ENCODE data around the gene MICALL1.

The MICALL1 gene

GRCh38 chr22:37906364-37907008 is 389 bp downstream of the MICALL1 start:
- DNase-seq: no peak

- DNase-seq: peak; percentile 14
These were observed 1.2 kb downstream of the MICALL1 start for GRCh38 chr22:37907036-37907954.

GRCh38 chr22:37909766-37910165 is 3.7 kb downstream of the MICALL1 start:
- DNase-seq: peak; percentile 60

GRCh38 chr22:37910890-37911672 is 5.0 kb downstream of the MICALL1 start:
- DNase-seq: no peak

GRCh38 chr22:37911697-37912096 is 5.6 kb downstream of the MICALL1 start:
- DNase-seq: no peak

- DNase-seq: no peak
These were observed 6.1 kb downstream of the MICALL1 start for GRCh38 chr22:37912171-37912570.

GRCh38 chr22:37913233-37913721 is 7.2 kb downstream of the MICALL1 start:
- no peak for DNase-seq

- DNase-seq: no peak
These were observed 10.2 kb downstream of the MICALL1 start for GRCh38 chr22:37916311-37916710.

GRCh38 chr22:37917874-37918548 is 11.9 kb downstream of the MICALL1 start:
- DNase-seq: no peak

- no peak for DNase-seq
These were observed 12.6 kb downstream of the MICALL1 start for GRCh38 chr22:37918580-37919270.

GRCh38 chr22:37920126-37920525 is 14.0 kb downstream of the MICALL1 start:
- DNase-seq: no peak

- DNase-seq: no peak
These were observed 16.1 kb downstream of the MICALL1 start for GRCh38 chr22:37922191-37922590.

- DNase-seq: no peak
These were observed 17.8 kb downstream of the MICALL1 start for GRCh38 chr22:37923927-37924326.

GRCh38 chr22:37924386-37925065 is 18.4 kb downstream of the MICALL1 start:
- DNase-seq: no peak

GRCh38 chr22:37925330-37925729 is 19.2 kb downstream of the MICALL1 start:
- no peak for DNase-seq

GRCh38 chr22:37925767-37926166 is 19.7 kb downstream of the MICALL1 start:
- no peak for DNase-seq

GRCh38 chr22:37926358-37926757 is 20.3 kb downstream of the MICALL1 start:
- no peak for DNase-seq

GRCh38 chr22:37926771-37927636 is 20.9 kb downstream of the MICALL1 start:
- no peak for DNase-seq

- no peak for DNase-seq
These were observed 21.5 kb downstream of the MICALL1 start for GRCh38 chr22:37927637-37927936.

GRCh38 chr22:37929390-37929789 is 23.3 kb downstream of the MICALL1 start:
- DNase-seq: no peak
